SU-DHL-6 (cell line): Measurements from ENCODE around the gene ACOX2.

Source experiments
- H2AFZ ChIP-seq: fragments of 200-600 bp; sonication (generic); 2 replicates; pipeline ENCODE4 v1.6.1; 2014; ENCODE audit warnings: low read depth, mild to moderate bottlenecking, moderate library complexity, mixed read lengths, antibody characterized with exemption, low read length; ENCODE audit not compliant: severe bottlenecking
- H3F3A ChIP-seq: fragments of 200-600 bp; shearing (Covaris generic); 2 replicates; pipeline ENCODE4 v1.6.0; 2016; ENCODE audit warnings: antibody characterized with exemption, mild to moderate bottlenecking; ENCODE audit not compliant: insufficient read depth
- H3K27ac ChIP-seq: fragments of 200-600 bp; sonication (generic); 2 replicates; pipeline ENCODE4 v1.5.1; 2016; ENCODE audit warnings: low read depth, mild to moderate bottlenecking, low read length, moderate library complexity, mixed read lengths
- H3K27me3 ChIP-seq: fragments of 200-600 bp; sonication (generic), shearing (Covaris generic); 2 replicates; pipeline ENCODE4 v1.6.0; 2014; ENCODE audit warnings: mild to moderate bottlenecking, low read length
- H3K36me3 ChIP-seq: fragments of 200-600 bp; sonication (generic); 2 replicates; pipeline ENCODE4 v1.6.1; 2014; ENCODE audit warnings: mild to moderate bottlenecking, low read length, mixed read lengths
- H3K4me2 ChIP-seq: fragments of 300-600, 200-600 bp; shearing (Covaris generic), sonication (generic); 2 replicates; pipeline ENCODE4 v1.6.0; 2014; ENCODE audit warnings: low read length, low read depth, mild to moderate bottlenecking; ENCODE audit not compliant: poor library complexity, severe bottlenecking
- H3K4me3 ChIP-seq: fragments of 200-600 bp; sonication (generic); 2 replicates; pipeline ENCODE4 v1.5.1; 2014; ENCODE audit warnings: antibody characterized with exemption, low read length, mild to moderate bottlenecking, mixed read lengths; ENCODE audit not compliant: insufficient read depth, poor library complexity, severe bottlenecking
- H3K79me2 ChIP-seq: fragments of 200-600 bp; sonication (generic); 2 replicates; pipeline ENCODE4 v1.6.1; 2014; ENCODE audit warnings: mild to moderate bottlenecking, low read length, moderate library complexity; ENCODE audit not compliant: insufficient read depth
- H3K9ac ChIP-seq: fragments of 200-600 bp; sonication (generic); 2 replicates; pipeline ENCODE4 v1.7.0; 2014; ENCODE audit warnings: mild to moderate bottlenecking, low read length
- H3K9me2 ChIP-seq: fragments of 200-600 bp; sonication (generic); replicated peaks from 2 replicates; pipeline ENCODE4 v1.6.1; 2014; ENCODE audit warnings: low read length; ENCODE audit not compliant: insufficient read depth
- H3K9me3 ChIP-seq: fragments of 200-600 bp; sonication (generic); 2 replicates; pipeline ENCODE4 v1.6.1; 2014; ENCODE audit warnings: low read length, mixed read lengths; ENCODE audit not compliant: insufficient read depth
- H4K20me1 ChIP-seq: fragments of 200-600 bp; sonication (generic); 2 replicates; pipeline ENCODE4 v1.6.1; 2014; ENCODE audit warnings: low read depth, mild to moderate bottlenecking, antibody characterized with exemption, low read length, moderate library complexity, mixed read lengths
- CTCF ChIP-seq: fragments of 200-600 bp; sonication (generic); IDR thresholded peaks from one replicate; pipeline ENCODE4 v1.5.1; 2017; ENCODE audit warnings: antibody characterized with exemption, mild to moderate bottlenecking, low read length, moderate library complexity; ENCODE audit not compliant: insufficient read depth, poor library complexity, severe bottlenecking
- EZH2phosphoT487 ChIP-seq: fragments of 200-600 bp; sonication (generic), shearing (Covaris generic); conservative IDR thresholded peaks from 2 replicates; pipeline ENCODE4 v1.6.1; 2018; ENCODE audit warnings: mild to moderate bottlenecking, antibody characterized with exemption, low read length, moderate library complexity, mixed read lengths

Gene ACOX2

DNA sequence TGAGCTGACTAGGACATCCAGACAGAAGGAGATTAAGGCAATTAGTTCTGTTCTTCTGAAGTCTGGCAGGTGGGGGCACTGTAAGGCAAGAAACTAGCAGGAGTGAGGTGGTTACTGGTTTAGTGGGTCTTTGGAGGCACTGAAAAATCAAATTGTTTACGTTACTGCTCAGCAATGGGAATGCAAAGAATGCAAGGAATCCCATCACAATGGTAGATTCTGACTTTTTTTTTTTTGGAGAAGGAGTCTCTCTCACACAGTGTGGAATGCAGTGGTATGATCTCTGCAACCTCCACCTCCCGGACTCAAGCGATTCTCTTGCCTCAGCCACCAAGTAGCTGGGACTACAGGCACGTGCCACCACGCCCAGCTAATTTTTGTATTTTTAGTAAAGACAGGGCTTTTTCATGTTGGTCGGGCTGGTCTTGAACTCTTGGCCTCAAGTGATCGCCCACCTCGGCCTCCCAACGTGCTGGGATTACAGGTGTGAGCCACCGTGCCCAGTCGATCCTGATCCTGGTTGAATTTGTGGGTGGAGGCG lies 23.9 kb upstream of the ACOX2 start:
- Histone ChIP-seq H3K4me3 (no peak overlapping the region), H3F3A (no peaks in the 10 kb centered on the region), H3K27ac (no peak overlapping the region), H4K20me1 (no peaks in the 10 kb centered on the region), H2AFZ (no peak overlapping the region), H3K27me3 (no peaks in the 10 kb centered on the region), H3K9me3 (no peaks in the 10 kb centered on the region), H3K79me2 (no peaks in the 10 kb centered on the region), H3K9me2 (no peaks in the 10 kb centered on the region), H3K4me2 (no peak overlapping the region), H3K9ac (no peak overlapping the region), H3K36me3 (no peaks in the 10 kb centered on the region)
- no peak for TF ChIP-seq CTCF
- no peak for TF ChIP-seq EZH2phosphoT487

DNA sequence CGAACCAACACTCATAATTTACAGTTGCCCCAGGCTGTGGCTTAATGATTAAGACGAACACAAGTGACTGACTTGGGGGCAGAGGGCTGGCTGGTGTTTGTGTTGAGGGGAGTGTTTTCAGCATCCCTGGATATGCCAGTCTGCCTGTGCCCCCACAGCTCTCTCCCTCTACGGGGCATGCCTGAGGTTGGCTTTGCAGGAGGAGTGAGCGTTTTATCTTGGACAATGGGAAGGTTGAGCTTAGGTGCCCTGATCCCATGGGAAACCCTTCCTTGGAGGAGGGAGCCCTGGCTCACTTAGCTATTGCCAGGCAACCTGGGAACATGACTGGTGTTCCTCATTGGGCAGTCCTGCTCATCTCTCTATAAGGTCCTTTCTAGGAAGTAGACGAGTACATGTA lies 22.6 kb upstream of the ACOX2 start:
- Histone ChIP-seq H3K4me2 (no peak overlapping the region), H3K9me3 (no peaks in the 10 kb centered on the region), H3K27ac (no peak overlapping the region), H3K9ac (no peak overlapping the region), H3K79me2 (no peaks in the 10 kb centered on the region), H3K4me3 (no peak overlapping the region), H3F3A (no peaks in the 10 kb centered on the region), H3K9me2 (no peaks in the 10 kb centered on the region), H4K20me1 (no peaks in the 10 kb centered on the region), H2AFZ (no peak overlapping the region), H3K27me3 (no peaks in the 10 kb centered on the region), H3K36me3 (no peaks in the 10 kb centered on the region)
- TF ChIP-seq EZH2phosphoT487: no peak
- TF ChIP-seq CTCF: no peak

GRCh38 chr3:58557491-58557890 lies 20.5 kb upstream of the ACOX2 start:
- TF ChIP-seq CTCF (no peak), EZH2phosphoT487 (no peak)
- H3K36me3 ChIP-seq: no peaks in the 10 kb centered on the region

GRCh38 chr3:58556761-58557221 lies 19.8 kb upstream of the ACOX2 start:
- H3K79me2 ChIP-seq: no peaks in the 10 kb centered on the region
- no peaks in the 10 kb centered on the region for H3K36me3 ChIP-seq

More at GRCh38 chr3:58557491-58557890, 20.5 kb upstream of the ACOX2 start:
- no peak overlapping the region for H3K4me3 ChIP-seq
- H3F3A ChIP-seq: no peaks in the 10 kb centered on the region
- no peak overlapping the region for H3K4me2 ChIP-seq
- H4K20me1 ChIP-seq: no peaks in the 10 kb centered on the region
- no peaks in the 10 kb centered on the region for H3K9me2 ChIP-seq
- H3K9me3 ChIP-seq: no peaks in the 10 kb centered on the region
- no peak overlapping the region for H3K27ac ChIP-seq
- no peaks in the 10 kb centered on the region for H3K27me3 ChIP-seq
- no peaks in the 10 kb centered on the region for H3K79me2 ChIP-seq
- no peak overlapping the region for H2AFZ ChIP-seq
- H3K9ac ChIP-seq: no peak overlapping the region

More at GRCh38 chr3:58556761-58557221, 19.8 kb upstream of the ACOX2 start:
- TF ChIP-seq EZH2phosphoT487: no peak
- TF ChIP-seq CTCF: no peak
- Histone ChIP-seq H3K9me3 (no peaks in the 10 kb centered on the region), H3K9me2 (no peaks in the 10 kb centered on the region), H3K4me3 (no peak overlapping the region), H3K4me2 (no peak overlapping the region), H3K27ac (no peak overlapping the region), H3F3A (no peaks in the 10 kb centered on the region), H3K9ac (no peak overlapping the region), H4K20me1 (no peaks in the 10 kb centered on the region), H2AFZ (no peak overlapping the region), H3K27me3 (no peaks in the 10 kb centered on the region)
